Right atrium auricular region (tissue), 2 donors: ENCODE results near the gene ARMC9. TPM values are rescaled to one million over a fixed set of nuclear protein-coding genes. Genes with fewer than 3 reads are reported as not detected.

Source experiments
- DNase-seq: peaks from one replicate; pipeline ENCODE4 v3.0.0-alpha.2; 2019; ENCODE audit warnings: low spot score
- H3K27ac ChIP-seq, 2 donors: fragments of 200-600 bp; sonication (generic); 1 replicate in 1 of 2; 2 replicates in 1 of 2; pipeline ENCODE4 v1.5.1; 2016 to 2019
- H3K27me3 ChIP-seq, 2 donors: fragments of 200-600 bp; sonication (generic); one replicate each; pipeline versions ENCODE4 v1.5.1 to v1.6.0; 2017 to 2019
- H3K36me3 ChIP-seq: fragments of 200-600 bp; sonication (generic); one replicate; pipeline ENCODE4 v1.5.1; 2016
- H3K4me1 ChIP-seq, 2 donors: fragments of 200-600 bp; sonication (generic); one replicate each; pipeline versions ENCODE4 v1.5.1 to v1.6.0; 2017 to 2019
- H3K4me3 ChIP-seq, 2 donors: fragments of 200-600 bp; sonication (generic); 1 replicate in 1 of 2; 2 replicates in 1 of 2; pipeline ENCODE4 v1.5.1; 2017 to 2019; ENCODE audit warnings: mild to moderate bottlenecking in 1 of 2, moderate library complexity in 1 of 2
- H3K9me3 ChIP-seq, 2 donors: fragments of 200-600 bp; sonication (generic); one replicate each; pipeline ENCODE4 v1.5.1; 2019
- CTCF ChIP-seq, 2 donors: fragments of 200-600 bp; sonication (generic); IDR thresholded peaks; one replicate each; pipeline ENCODE4 v1.5.1; 2019; ENCODE audit warnings: antibody characterized with exemption in 2 of 2
- total RNA-seq, 2 donors: library from RNA; depleted of rRNA; stranded (reverse); fragments of >200 nt; gene quantifications; one replicate each; pipeline ENCODE4 v1.1.0, GENCODE V29; 2016

ARMC9 gene
- total RNA-seq, 2 donors from 2014 or later: 2.0 to 2.9 TPM

DNA sequence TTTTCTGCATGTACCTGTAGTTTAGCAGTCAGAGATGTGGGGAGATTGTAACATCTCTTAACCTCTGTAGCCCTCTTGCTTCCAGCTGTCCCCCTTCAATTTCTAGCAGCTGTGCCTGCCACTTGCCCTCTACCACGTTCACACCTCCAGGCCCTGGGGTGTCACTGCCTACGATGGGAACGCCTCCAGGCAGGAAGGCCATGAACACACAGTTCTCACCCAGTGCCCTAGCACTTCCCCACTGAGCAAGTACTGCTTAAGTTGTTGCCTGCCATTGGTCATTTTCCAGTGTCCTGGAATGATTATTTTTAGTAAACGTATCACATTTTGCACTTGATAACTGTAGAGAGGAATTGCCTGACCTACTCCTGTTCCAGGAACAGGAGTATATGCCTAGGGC lies 120.0 kb downstream of the ARMC9 start:
- peak overlapping the region; percentile 71 for H3K27ac ChIP-seq
- H3K4me3 ChIP-seq: no peak overlapping the region
- DNase-seq: no peak
- no peaks in the 10 kb centered on the region for H3K27me3 ChIP-seq
- no peaks in the 10 kb centered on the region for H3K36me3 ChIP-seq
- peaks cover 0 to 8% of the 10 kb centered on the region in 2 donors for H3K9me3 ChIP-seq
- H3K4me1 ChIP-seq: peaks cover 0 to 32% of the 10 kb centered on the region in 2 donors
- TF ChIP-seq CTCF (IDR thresholded peaks at IDR 0.05): no peak

- Histone ChIP-seq H3K27me3 (no peaks in the 10 kb centered on the region), H3K9me3 (peaks cover 0 to 8% of the 10 kb centered on the region in 2 donors), H3K4me3 (no peak overlapping the region), H3K4me1 (peaks cover 0 to 32% of the 10 kb centered on the region in 2 donors), H3K36me3 (no peaks in the 10 kb centered on the region), H3K27ac (peak overlapping the region; percentile 71)
- DNase-seq: no peak
- no peak for TF ChIP-seq CTCF (IDR thresholded peaks at IDR 0.05)
These were observed 120.5 kb downstream of the ARMC9 start for GRCh38 chr2:231318954-231319353.

DNA sequence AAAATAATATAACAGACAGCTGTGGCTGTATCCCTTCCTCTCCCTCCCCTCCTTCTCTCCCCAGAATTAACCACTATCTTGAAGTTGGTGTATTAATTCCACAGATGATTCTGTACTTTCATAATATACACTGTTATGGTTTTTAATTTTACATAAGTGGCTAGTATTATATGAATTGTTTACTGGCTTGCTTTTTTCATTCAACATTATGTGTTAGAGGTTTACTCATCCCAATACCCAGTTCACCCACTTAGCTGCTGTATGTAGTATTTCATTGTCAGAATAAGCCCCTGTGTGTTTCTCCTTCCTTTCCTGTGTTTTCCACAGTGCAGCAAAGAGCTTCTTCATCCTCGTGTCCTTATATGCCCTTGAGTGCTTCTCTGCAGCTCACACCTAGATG lies 121.4 kb downstream of the ARMC9 start:
- H3K36me3 ChIP-seq: no peaks in the 10 kb centered on the region
- no peak for DNase-seq
- H3K27ac ChIP-seq: no peak overlapping the region
- no peak for TF ChIP-seq CTCF (IDR thresholded peaks at IDR 0.05)
- H3K4me3 ChIP-seq: no peak overlapping the region
- peaks cover 0 to 32% of the 10 kb centered on the region in 2 donors for H3K4me1 ChIP-seq
- H3K27me3 ChIP-seq: no peaks in the 10 kb centered on the region
- peaks cover 0 to 8% of the 10 kb centered on the region in 2 donors for H3K9me3 ChIP-seq

DNA sequence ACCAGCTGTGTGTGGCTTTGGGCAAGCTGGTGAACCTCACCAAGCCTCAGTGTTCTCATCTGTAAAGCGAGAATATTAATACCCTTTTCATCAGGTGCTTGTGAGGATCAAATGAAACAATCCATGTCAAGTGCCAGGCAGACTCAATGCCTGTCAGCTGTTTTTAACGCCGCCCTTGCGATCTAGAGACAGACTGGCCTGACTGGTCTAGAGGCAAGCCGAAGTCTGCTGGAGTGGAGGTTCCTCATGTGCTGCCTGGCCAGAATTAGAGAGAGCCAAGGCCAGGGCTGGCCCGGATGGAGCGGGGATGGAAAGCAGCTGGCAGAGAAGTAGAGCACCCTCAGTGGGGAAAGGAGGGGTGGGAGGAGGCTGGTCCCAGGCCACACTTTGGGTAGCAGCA lies 122.6 kb downstream of the ARMC9 start:
- no peak for TF ChIP-seq CTCF (IDR thresholded peaks at IDR 0.05)
- Histone ChIP-seq H3K27ac (peak overlapping the region; percentile 27 to 28), H3K4me1 (peaks cover 0 to 32% of the 10 kb centered on the region in 2 donors), H3K36me3 (no peaks in the 10 kb centered on the region), H3K4me3 (no peak overlapping the region), H3K27me3 (no peaks in the 10 kb centered on the region), H3K9me3 (peaks cover 0 to 8% of the 10 kb centered on the region in 2 donors)
- no peak for DNase-seq

DNA sequence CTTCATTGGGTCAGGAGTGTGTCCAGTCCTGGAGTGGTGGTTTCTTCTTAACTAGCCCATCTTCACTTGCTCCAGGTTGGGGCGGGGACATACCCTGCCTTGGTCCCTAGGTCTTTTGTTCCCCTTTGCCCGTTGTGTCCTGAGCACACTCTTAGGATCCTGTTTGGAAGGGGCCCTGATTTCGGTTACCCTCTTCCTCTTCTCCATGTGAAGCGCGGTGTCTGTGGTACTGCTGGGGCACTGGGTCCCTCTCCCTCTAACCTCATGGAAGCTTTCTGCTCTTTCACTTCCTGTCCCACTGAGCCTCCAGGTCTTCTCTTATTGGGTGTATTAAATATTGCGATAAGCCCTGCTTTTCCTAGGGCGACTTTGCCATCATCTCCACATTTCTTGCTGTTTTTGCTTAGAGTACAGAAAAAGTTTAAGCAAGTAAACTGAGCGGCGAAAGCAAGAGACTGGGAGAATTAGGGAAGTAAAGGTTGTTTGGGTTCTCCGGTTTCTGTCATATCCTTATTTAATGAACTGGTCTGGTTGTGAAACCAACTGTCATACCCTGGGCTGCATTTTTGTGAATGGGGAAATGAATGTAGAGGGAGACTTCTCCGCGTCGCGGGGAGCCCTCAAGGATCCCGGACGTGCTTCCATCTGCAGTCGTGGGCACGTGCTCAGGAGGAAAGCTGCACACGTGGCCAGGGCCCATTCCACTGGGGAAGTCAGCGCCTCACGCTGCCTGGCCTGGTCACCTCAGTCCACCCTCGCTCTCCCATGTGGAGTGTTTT lies 123.3 kb downstream of the ARMC9 start:
- no peaks in the 10 kb centered on the region for H3K27me3 ChIP-seq
- no peak for DNase-seq
- H3K9me3 ChIP-seq: peaks cover 0 to 5% of the 10 kb centered on the region in 2 donors
- H3K4me1 ChIP-seq: peaks cover 0 to 32% of the 10 kb centered on the region in 2 donors
- TF ChIP-seq CTCF (IDR thresholded peaks at IDR 0.05): no peak
- H3K27ac ChIP-seq: peak overlapping the region; percentile 27 to 28
- H3K4me3 ChIP-seq: no peak overlapping the region
- no peaks in the 10 kb centered on the region for H3K36me3 ChIP-seq
